ENCODE results near the gene ZBTB4.

ZBTB4 gene

GRCh38 chr17:7479213-7480088, at the start of gene ZBTB4:
TSS of gene ZBTB4 (minus strand) at chr17:7479631. CDS start at chr17:7466801, 12,830 bp downstream.
- DNase-seq = no peak

- no peak for DNase-seq
Observed at GRCh38 chr17:7528842-7529241, 49.4 kb upstream of the ZBTB4 start.

GRCh38 chr17:7523033-7523432, 43.6 kb upstream of the ZBTB4 start:
- DNase-seq = no peak

- no peak for DNase-seq
Observed at GRCh38 chr17:7515911-7516610, 36.6 kb upstream of the ZBTB4 start.

GRCh38 chr17:7513850-7514419, 34.5 kb upstream of the ZBTB4 start:
- no peak for DNase-seq

- no peak for DNase-seq
Observed at GRCh38 chr17:7512824-7513540, 33.6 kb upstream of the ZBTB4 start.

GRCh38 chr17:7512105-7512504, 32.7 kb upstream of the ZBTB4 start:
- no peak for DNase-seq

- no peak for DNase-seq
Observed at GRCh38 chr17:7511108-7511507, 31.7 kb upstream of the ZBTB4 start.

- DNase-seq = no peak
Observed at GRCh38 chr17:7509937-7510336, 30.5 kb upstream of the ZBTB4 start.

GRCh38 chr17:7508846-7509245, 29.4 kb upstream of the ZBTB4 start:
- DNase-seq = no peak

GRCh38 chr17:7508145-7508544, 28.7 kb upstream of the ZBTB4 start:
- DNase-seq = no peak

- no peak for DNase-seq
Observed at GRCh38 chr17:7503521-7503920, 24.1 kb upstream of the ZBTB4 start.

- DNase-seq = no peak
Observed at GRCh38 chr17:7502987-7503386, 23.6 kb upstream of the ZBTB4 start.

GRCh38 chr17:7502171-7502847, 22.9 kb upstream of the ZBTB4 start:
- no peak for DNase-seq

- no peak for DNase-seq
Observed at GRCh38 chr17:7501729-7502128, 22.3 kb upstream of the ZBTB4 start.

GRCh38 chr17:7499161-7499560, 19.7 kb upstream of the ZBTB4 start:
- no peak for DNase-seq

- DNase-seq = no peak
Observed at GRCh38 chr17:7497636-7498035, 18.2 kb upstream of the ZBTB4 start.

GRCh38 chr17:7497228-7497627, 17.8 kb upstream of the ZBTB4 start:
- DNase-seq = no peak

GRCh38 chr17:7496470-7497183, 17.2 kb upstream of the ZBTB4 start:
- no peak for DNase-seq

GRCh38 chr17:7495906-7496434, 16.5 kb upstream of the ZBTB4 start:
- DNase-seq = no peak

- no peak for DNase-seq
Observed at GRCh38 chr17:7493941-7494340, 14.5 kb upstream of the ZBTB4 start.

GRCh38 chr17:7491583-7491982, 12.2 kb upstream of the ZBTB4 start:
- DNase-seq = no peak

Measured in NCI-H2171 (cell line).